Motor neuron (in vitro differentiated cells): ENCODE data around the gene WNT9B. TPM values are rescaled to one million over a fixed set of nuclear protein-coding genes. Genes with fewer than 3 reads are reported as not detected.

Source experiments
- total RNA-seq, 8 experiments: library from RNA; unstranded; fragments of 300-600 nt; gene quantifications; 2 replicates each; pipeline versions ENCODE4 v1.2.3 to v1.2.4, GENCODE V29; 2022

Gene WNT9B
- total RNA-seq, 8 experiments from 2014 or later, result 0.14 to 1.4 (median 0.29) TPM; not detected in 2

Other genes with a start within 250 kb of the WNT9B start
- 10 to 100 TPM in 1 of 8 experiments, 1 to 10 TPM in 6, under 1 TPM in 1; 0.67 to 30.8 (median 2.1) TPM for gene WNT3, start 32.9 kb upstream of the WNT9B start, total RNA-seq
- gene GOSR2, start 71.6 kb downstream of the WNT9B start, total RNA-seq, result 10 to 100 TPM; 32.2 to 77.0 (median 45.1) TPM
- gene RPRML, start 127.7 kb downstream of the WNT9B start, total RNA-seq, result 1 to 10 TPM in 1 of 8 experiments, under 1 TPM in 5, not detected in 2; 0.18 to 1.1 (median 0.52) TPM